ENCODE measurements around the gene TTLL1.
"Not testable (repeated sequence)": the region's sequence is repeated elsewhere in the genome, so short reads cannot be mapped to it uniquely, and the experiment has no call there.

TTLL1 gene

DNA sequence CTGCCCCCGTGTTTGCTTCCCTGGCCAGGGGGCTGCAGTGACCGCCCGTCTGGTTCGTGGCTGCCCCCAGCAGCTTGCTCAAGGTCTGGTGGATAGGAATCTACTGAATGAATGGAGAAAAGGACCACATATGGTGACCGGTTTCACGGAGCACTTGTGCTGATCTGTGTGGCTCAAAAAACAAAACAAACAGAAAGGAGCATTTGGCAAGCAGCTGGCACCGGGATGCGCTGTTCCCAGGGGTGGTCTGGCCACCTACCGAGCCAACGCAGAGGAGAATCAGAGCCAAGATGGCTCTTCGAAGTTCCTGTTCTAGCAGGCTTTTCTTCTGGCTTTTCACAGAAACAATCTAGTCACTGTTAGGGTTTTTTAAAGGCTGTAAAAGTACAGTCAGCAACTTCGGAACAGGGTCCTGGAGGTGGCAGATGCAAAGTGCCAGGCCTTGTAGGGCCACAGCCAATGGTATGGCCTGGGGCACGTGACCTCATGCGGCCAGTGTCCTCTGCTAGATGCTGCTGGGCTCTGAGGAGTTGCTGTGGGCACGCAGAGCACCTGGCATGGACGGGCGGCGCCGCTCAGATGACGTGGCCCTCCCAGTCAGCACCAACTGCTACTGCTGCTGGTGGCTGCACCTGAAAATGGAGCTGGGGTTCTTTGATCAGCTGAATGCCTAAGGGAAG, 47.0 kb downstream of the TTLL1 start:
- no peaks in the 10 kb centered on the region for H3K36me3 ChIP-seq (ENCODE audit: control insufficient read depth, insufficient read depth, low read length)
- no peaks in the 10 kb centered on the region for H3K4me1 ChIP-seq (ENCODE audit: control insufficient read depth, insufficient read depth, low read length, poor library complexity, severe bottlenecking)
- H3K27ac ChIP-seq (ENCODE audit: insufficient read depth, low read length, poor library complexity, severe bottlenecking), result no peak overlapping the region
- no peaks in the 10 kb centered on the region for H3K9me3 ChIP-seq (ENCODE audit: control insufficient read depth, low read length)
- no peak for DNase-seq
- H3K4me3 ChIP-seq (ENCODE audit: insufficient read depth, low read depth, low read length, poor library complexity, severe bottlenecking), result no peak overlapping the region
- no peaks in the 10 kb centered on the region for H3K27me3 ChIP-seq (replicated peaks; ENCODE audit: control insufficient read depth, insufficient read depth, low read length, poor library complexity, severe bottlenecking)

DNA sequence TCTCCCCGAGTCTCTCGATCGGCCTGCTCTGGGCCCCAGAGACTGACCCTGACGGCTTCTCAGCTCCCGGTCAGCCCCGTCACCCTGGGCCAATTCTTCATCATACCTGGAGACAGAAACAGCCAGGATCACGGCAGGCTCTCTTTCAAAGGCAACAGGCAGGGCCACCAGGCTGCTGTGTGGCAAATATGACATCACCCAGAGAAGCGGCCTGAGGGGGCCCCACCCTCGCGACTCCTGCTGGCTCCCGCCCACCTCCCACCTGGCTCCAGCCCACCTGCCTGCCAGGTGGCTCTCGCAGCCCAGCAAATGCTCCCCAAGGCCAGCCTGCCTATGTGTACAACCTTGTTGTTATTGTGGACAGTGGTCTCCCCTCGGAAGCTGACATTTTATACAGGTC, 49.4 kb downstream of the TTLL1 start:
- no peak for DNase-seq
- H3K9me3 ChIP-seq (ENCODE audit: control insufficient read depth, low read length), result no peaks in the 10 kb centered on the region
- no peak overlapping the region for H3K27ac ChIP-seq (ENCODE audit: insufficient read depth, low read length, poor library complexity, severe bottlenecking)
- H3K27me3 ChIP-seq (replicated peaks; ENCODE audit: control insufficient read depth, insufficient read depth, low read length, poor library complexity, severe bottlenecking), result no peaks in the 10 kb centered on the region
- no peak overlapping the region for H3K4me3 ChIP-seq (ENCODE audit: insufficient read depth, low read depth, low read length, poor library complexity, severe bottlenecking)
- H3K36me3 ChIP-seq (ENCODE audit: control insufficient read depth, insufficient read depth, low read length), result no peaks in the 10 kb centered on the region
- no peaks in the 10 kb centered on the region for H3K4me1 ChIP-seq (ENCODE audit: control insufficient read depth, insufficient read depth, low read length, poor library complexity, severe bottlenecking)

DNA sequence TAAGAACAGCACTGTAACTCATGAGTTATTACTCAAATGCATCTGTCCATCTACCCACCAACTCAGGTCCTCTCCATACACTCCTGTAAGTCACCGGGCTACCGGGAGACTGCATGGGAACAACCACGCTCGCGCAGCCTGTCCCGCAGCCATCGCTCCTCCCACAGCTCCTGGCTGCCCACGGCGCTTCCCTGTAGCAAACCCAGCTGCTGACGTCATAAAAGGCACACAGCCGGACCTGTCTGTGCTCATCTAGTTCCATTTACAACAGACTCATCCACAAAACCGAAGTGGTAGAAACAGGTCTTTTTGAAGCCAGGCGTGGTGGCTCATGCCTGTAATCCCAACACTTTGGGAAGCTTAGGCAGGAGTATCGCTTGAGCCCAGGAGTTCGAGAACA, 50.9 kb downstream of the TTLL1 start:
- Histone ChIP-seq H3K4me1 (ENCODE audit: control insufficient read depth, insufficient read depth, low read length, poor library complexity, severe bottlenecking) (no peaks in the 10 kb centered on the region), H3K4me3 (ENCODE audit: insufficient read depth, low read depth, low read length, poor library complexity, severe bottlenecking) (no peak overlapping the region), H3K27me3 (replicated peaks; ENCODE audit: control insufficient read depth, insufficient read depth, low read length, poor library complexity, severe bottlenecking) (no peaks in the 10 kb centered on the region), H3K36me3 (ENCODE audit: control insufficient read depth, insufficient read depth, low read length) (no peaks in the 10 kb centered on the region), H3K9me3 (ENCODE audit: control insufficient read depth, low read length) (no peaks in the 10 kb centered on the region), H3K27ac (ENCODE audit: insufficient read depth, low read length, poor library complexity, severe bottlenecking) (no peak overlapping the region)
- DNase-seq, result no peak

DNA sequence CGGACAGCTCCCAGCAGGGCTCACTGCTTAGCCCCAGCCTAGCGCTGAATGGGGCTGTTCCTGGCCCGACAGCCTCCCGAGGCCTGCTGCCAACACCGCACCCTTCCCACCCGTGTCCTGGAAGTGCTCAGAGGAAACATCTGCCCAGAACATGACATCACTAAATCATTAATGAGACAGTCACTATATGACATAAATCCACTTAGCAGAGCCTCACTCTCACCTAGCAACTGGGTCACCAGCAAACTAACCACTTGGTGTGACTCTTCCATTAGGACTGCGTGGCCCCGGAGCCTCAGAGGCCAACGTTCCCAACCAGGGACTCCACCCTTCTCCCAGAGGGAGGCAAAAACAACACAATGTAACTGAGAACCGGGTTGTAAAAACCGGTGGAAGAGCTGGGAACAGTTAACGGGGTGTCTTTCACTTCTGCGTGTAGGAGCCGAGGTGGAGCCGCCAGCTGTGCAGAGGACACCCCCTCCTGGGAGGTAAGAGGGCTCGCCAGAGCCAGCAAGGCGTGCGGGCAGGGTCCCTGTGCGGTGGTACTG, 52.8 kb downstream of the TTLL1 start:
- Histone ChIP-seq H3K27ac (ENCODE audit: insufficient read depth, low read length, poor library complexity, severe bottlenecking) (no peak overlapping the region), H3K9me3 (ENCODE audit: control insufficient read depth, low read length) (no peaks in the 10 kb centered on the region)
- DNase-seq, result no peak

DNA sequence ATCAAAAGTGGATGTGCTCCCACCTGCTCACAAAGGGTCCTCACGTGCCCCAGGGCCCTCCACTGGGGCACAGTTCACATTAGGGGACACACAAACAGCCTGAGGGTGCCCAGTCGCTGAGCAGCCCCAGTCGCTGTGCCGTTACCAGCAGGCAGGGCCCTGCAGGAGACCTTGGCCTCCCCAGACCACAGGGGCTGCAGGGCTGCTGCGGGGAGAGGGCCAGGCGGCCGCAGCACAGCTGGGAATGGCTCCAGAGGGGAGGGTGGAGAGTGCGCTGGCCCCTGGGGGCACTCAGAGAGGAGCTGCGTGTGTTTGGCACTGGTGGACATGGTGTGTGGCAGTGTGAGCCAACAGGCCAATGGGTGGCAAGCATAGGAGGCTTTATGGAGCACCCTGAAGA, 53.9 kb downstream of the TTLL1 start:
- Histone ChIP-seq H3K4me3 (ENCODE audit: insufficient read depth, low read depth, low read length, poor library complexity, severe bottlenecking) (no peak overlapping the region), H3K27me3 (replicated peaks; ENCODE audit: control insufficient read depth, insufficient read depth, low read length, poor library complexity, severe bottlenecking) (no peaks in the 10 kb centered on the region), H3K9me3 (ENCODE audit: control insufficient read depth, low read length) (no peaks in the 10 kb centered on the region), H3K27ac (ENCODE audit: insufficient read depth, low read length, poor library complexity, severe bottlenecking) (no peak overlapping the region), H3K36me3 (ENCODE audit: control insufficient read depth, insufficient read depth, low read length) (no peaks in the 10 kb centered on the region), H3K4me1 (ENCODE audit: control insufficient read depth, insufficient read depth, low read length, poor library complexity, severe bottlenecking) (no peaks in the 10 kb centered on the region)
- DNase-seq, result no peak

More for the DNA sequence above, 52.8 kb downstream of the TTLL1 start:
- Histone ChIP-seq H3K27me3 (replicated peaks; ENCODE audit: control insufficient read depth, insufficient read depth, low read length, poor library complexity, severe bottlenecking) (no peaks in the 10 kb centered on the region), H3K4me1 (ENCODE audit: control insufficient read depth, insufficient read depth, low read length, poor library complexity, severe bottlenecking) (no peaks in the 10 kb centered on the region), H3K4me3 (ENCODE audit: insufficient read depth, low read depth, low read length, poor library complexity, severe bottlenecking) (no peak overlapping the region), H3K36me3 (ENCODE audit: control insufficient read depth, insufficient read depth, low read length) (no peaks in the 10 kb centered on the region)

DNA sequence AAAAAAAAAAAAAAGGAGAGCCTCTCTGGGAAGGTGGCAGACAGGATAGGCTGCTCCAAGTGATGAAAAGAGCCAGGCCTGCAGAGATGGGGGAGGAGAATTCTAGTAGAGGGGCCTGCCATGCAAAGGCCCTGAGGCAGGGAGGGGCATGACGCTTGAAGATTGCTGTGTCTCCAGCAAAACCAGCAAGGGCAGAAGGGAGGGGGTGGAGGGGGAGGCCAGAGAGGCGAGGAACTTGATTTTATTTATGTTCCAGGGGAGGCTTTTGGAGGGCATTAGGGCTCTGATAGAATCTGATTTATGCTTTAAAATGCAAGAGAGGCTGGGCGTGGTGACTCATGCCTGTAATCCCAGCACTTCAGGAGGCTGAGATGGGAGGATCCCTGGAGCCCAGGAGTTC, 57.6 kb downstream of the TTLL1 start:
- no peaks in the 10 kb centered on the region for H3K4me1 ChIP-seq (ENCODE audit: control insufficient read depth, insufficient read depth, low read length, poor library complexity, severe bottlenecking)
- H3K36me3 ChIP-seq (ENCODE audit: control insufficient read depth, insufficient read depth, low read length), result no peaks in the 10 kb centered on the region
- no peak overlapping the region for H3K27ac ChIP-seq (ENCODE audit: insufficient read depth, low read length, poor library complexity, severe bottlenecking)
- DNase-seq, result no peak
- H3K27me3 ChIP-seq (replicated peaks; ENCODE audit: control insufficient read depth, insufficient read depth, low read length, poor library complexity, severe bottlenecking), result no peaks in the 10 kb centered on the region
- H3K4me3 ChIP-seq (ENCODE audit: insufficient read depth, low read depth, low read length, poor library complexity, severe bottlenecking), result no peak overlapping the region
- no peaks in the 10 kb centered on the region for H3K9me3 ChIP-seq (ENCODE audit: control insufficient read depth, low read length)

DNA sequence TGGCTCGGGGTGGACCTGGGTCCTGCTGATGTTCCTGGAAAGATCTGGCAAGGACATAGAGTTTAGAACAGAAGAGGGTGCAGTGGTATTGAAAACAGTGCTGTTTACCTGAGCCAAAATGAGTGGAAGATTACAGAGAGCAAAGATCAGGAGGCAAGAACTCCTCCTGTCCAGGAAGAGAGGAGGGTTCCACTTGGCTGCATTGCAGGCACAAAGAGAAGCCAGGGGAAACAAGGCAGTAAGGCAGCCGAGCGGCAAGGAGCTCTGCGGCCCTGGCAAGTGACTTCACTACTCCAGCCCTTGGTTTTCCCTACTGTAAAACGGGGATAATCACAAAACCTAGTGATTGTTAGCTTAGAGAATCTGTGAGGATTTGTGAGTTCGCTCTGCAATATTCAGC, 70.6 kb downstream of the TTLL1 start:
- no peak overlapping the region for H3K4me3 ChIP-seq (ENCODE audit: insufficient read depth, low read depth, low read length, poor library complexity, severe bottlenecking)
- no peak for DNase-seq

DNA sequence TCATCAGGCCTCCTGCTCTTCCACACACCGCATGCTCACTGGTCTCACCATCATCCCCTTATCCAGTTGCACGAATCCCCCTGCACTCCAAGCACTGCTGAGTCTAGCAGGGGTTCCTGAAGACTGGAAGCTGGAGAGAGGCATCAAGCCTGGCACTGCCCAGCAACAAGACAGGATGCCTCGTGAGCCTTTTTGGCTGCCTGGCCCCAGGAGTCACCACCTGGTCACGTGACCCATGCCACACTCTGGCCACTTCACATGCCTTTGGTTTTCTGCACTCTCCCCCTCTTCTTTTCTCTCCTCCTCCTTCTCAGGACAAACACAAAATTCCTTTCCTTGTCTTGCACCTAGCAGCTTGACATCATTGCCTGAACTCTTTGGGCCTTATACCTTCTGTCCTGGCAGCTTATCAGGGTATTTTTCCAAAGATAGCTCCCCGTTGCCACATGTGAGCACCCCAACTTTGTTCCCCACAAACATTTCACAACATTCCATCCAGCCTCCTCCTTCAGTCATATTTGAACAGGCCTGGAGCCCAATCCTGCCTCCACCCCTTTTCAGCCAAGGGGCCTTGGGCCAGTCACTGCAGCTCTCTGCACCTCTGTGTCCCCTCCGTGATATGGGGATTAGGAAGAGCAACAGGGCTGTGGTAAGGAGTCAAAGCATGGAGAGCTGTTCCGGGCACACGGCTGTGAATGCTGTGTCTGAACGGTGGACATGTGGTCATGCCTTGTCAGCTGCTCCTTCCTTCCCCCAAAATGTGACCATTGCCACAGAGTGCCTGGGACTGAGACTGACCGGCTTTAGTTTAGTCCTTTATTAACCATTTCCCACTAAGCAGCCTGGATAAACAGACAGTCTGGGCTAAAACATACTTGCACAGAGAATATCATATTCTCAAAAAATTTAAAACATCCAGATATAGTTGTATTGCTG, 71.4 kb downstream of the TTLL1 start:
- H3K27me3 ChIP-seq (replicated peaks; ENCODE audit: control insufficient read depth, insufficient read depth, low read length, poor library complexity, severe bottlenecking), result no peaks in the 10 kb centered on the region
- no peaks in the 10 kb centered on the region for H3K9me3 ChIP-seq (ENCODE audit: control insufficient read depth, low read length)
- no peaks in the 10 kb centered on the region for H3K36me3 ChIP-seq (ENCODE audit: control insufficient read depth, insufficient read depth, low read length)
- H3K27ac ChIP-seq (ENCODE audit: insufficient read depth, low read length, poor library complexity, severe bottlenecking), result no peak overlapping the region
- DNase-seq, result no peak
- no peak overlapping the region for H3K4me3 ChIP-seq (ENCODE audit: insufficient read depth, low read depth, low read length, poor library complexity, severe bottlenecking)
- H3K4me1 ChIP-seq (ENCODE audit: control insufficient read depth, insufficient read depth, low read length, poor library complexity, severe bottlenecking), result peaks cover 11% of the 10 kb centered on the region

More for the DNA sequence above, 70.6 kb downstream of the TTLL1 start:
- Histone ChIP-seq H3K9me3 (ENCODE audit: control insufficient read depth, low read length) (no peaks in the 10 kb centered on the region), H3K27ac (ENCODE audit: insufficient read depth, low read length, poor library complexity, severe bottlenecking) (no peak overlapping the region), H3K4me1 (ENCODE audit: control insufficient read depth, insufficient read depth, low read length, poor library complexity, severe bottlenecking) (peaks cover 4% of the 10 kb centered on the region), H3K27me3 (replicated peaks; ENCODE audit: control insufficient read depth, insufficient read depth, low read length, poor library complexity, severe bottlenecking) (no peaks in the 10 kb centered on the region), H3K36me3 (ENCODE audit: control insufficient read depth, insufficient read depth, low read length) (no peaks in the 10 kb centered on the region)

DNA sequence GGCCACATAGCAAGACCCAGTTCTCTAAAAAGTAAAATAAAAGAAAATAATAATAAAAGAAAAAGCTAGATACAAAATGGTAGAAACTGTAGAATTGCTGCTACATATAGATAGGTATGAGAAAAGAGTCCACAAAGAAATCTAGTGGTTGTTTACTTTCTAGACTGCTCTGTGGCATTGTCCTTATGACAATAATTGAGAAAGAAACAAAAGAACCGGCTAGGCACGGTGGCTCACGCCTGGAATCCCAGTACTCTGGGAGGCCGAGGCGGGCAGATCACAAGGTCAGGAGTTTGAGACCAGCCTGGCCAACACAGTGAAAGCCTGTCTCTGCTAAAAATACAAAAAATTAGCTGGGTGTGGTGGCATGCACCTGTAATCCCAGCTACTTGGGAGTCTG, 73.0 kb downstream of the TTLL1 start:
- H3K9me3 ChIP-seq (ENCODE audit: control insufficient read depth, low read length); H3K27me3 ChIP-seq (replicated peaks; ENCODE audit: control insufficient read depth, insufficient read depth, low read length, poor library complexity, severe bottlenecking); H3K4me3 ChIP-seq (ENCODE audit: insufficient read depth, low read depth, low read length, poor library complexity, severe bottlenecking); H3K27ac ChIP-seq (ENCODE audit: insufficient read depth, low read length, poor library complexity, severe bottlenecking); DNase-seq; H3K36me3 ChIP-seq (ENCODE audit: control insufficient read depth, insufficient read depth, low read length): not testable (repeated sequence)
- H3K4me1 ChIP-seq (ENCODE audit: control insufficient read depth, insufficient read depth, low read length, poor library complexity, severe bottlenecking), result peaks cover 11% of the 10 kb centered on the region

DNA sequence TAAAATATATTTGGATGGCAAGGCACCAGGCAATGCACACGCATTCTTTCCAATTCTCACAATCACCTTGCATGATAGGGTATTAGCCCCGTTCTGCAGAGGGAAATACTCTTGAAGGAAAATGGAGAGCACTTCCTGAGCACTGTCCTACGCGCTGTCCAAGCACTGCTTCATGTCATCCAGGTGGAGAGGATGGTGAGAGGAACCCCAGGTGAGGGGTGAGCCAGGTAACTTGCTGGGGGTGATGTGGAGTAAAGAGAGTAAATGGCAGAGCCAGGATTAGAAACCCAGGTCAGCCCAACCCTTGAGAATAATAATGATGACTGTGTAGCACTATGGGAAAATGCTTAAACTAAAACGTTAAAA, 73.5 kb downstream of the TTLL1 start:
- H3K36me3 ChIP-seq (ENCODE audit: control insufficient read depth, insufficient read depth, low read length), result no peaks in the 10 kb centered on the region
- DNase-seq, result no peak
- no peaks in the 10 kb centered on the region for H3K9me3 ChIP-seq (ENCODE audit: control insufficient read depth, low read length)
- H3K27me3 ChIP-seq (replicated peaks; ENCODE audit: control insufficient read depth, insufficient read depth, low read length, poor library complexity, severe bottlenecking), result no peaks in the 10 kb centered on the region
- H3K4me3 ChIP-seq (ENCODE audit: insufficient read depth, low read depth, low read length, poor library complexity, severe bottlenecking), result peak overlapping the region; percentile 80
- peak overlapping the region; percentile 83 for H3K27ac ChIP-seq (ENCODE audit: insufficient read depth, low read length, poor library complexity, severe bottlenecking)
- peaks cover 11% of the 10 kb centered on the region for H3K4me1 ChIP-seq (ENCODE audit: control insufficient read depth, insufficient read depth, low read length, poor library complexity, severe bottlenecking)

All from effector memory CD4-positive, alpha-beta T cell (primary cell).